HEK293T (cell line): ENCODE measurements around the gene ANKK1.

Experiments used
- CTCF ChIA-PET: fragments of 350-600 bp; formaldehyde crosslinking; extraction: SDS; loops from one replicate; lab custom pipeline; 2021; ENCODE audit warnings: antibody characterized with exemption, inconsistent platforms; lab: Yijun Ruan, JAX
- POLR2A ChIA-PET: fragments of 350-600 bp; formaldehyde crosslinking; extraction: SDS; loops from one replicate; lab custom pipeline; 2020; ENCODE audit warnings: antibody characterized with exemption, inconsistent platforms; lab: Yijun Ruan, JAX
- DNase-seq: peaks from one replicate; pipeline ENCODE4 v3.0.0; 2012; ENCODE audit warnings: mixed read lengths; ENCODE audit errors: extremely low spot score
- ARNT ChIP-seq: fragments of 450-650 bp; IDR thresholded peaks from 2 replicates; pipeline ENCODE4 v1.6.1; 2017; ENCODE audit warnings: mild to moderate bottlenecking
- BHLHE40 ChIP-seq: fragments of 450-650 bp; IDR thresholded peaks from 2 replicates; pipeline ENCODE4 v1.6.1; 2016; ENCODE audit warnings: mild to moderate bottlenecking, moderate library complexity, borderline replicate concordance
- CTBP1 ChIP-seq: fragments of 450-650 bp; IDR thresholded peaks from 2 replicates; pipeline ENCODE4 v1.6.1; 2016; ENCODE audit warnings: borderline replicate concordance
- ELF4 ChIP-seq: fragments of 450-650 bp; IDR thresholded peaks from 2 replicates; pipeline ENCODE4 v1.6.1; 2017; ENCODE audit warnings: antibody characterized with exemption
- FOXA1 ChIP-seq: fragments of 450-650 bp; IDR thresholded peaks from 2 replicates; pipeline ENCODE4 v1.6.1; 2016; ENCODE audit warnings: mild to moderate bottlenecking
- FOXK2 ChIP-seq: fragments of 450-650 bp; IDR thresholded peaks from 2 replicates; pipeline ENCODE4 v1.6.1; 2016; ENCODE audit warnings: mild to moderate bottlenecking
- FOXM1 ChIP-seq: fragments of 450-650 bp; IDR thresholded peaks from 2 replicates; pipeline ENCODE4 v1.6.1; 2017; ENCODE audit warnings: mild to moderate bottlenecking, borderline replicate concordance
- HDGF ChIP-seq: fragments of 450-650 bp; IDR thresholded peaks from 2 replicates; pipeline ENCODE4 v1.6.1; 2017; ENCODE audit warnings: antibody characterized with exemption, borderline replicate concordance
- L3MBTL2 ChIP-seq: fragments of 450-650 bp; conservative IDR thresholded peaks from 2 replicates; pipeline ENCODE4 v1.6.1; 2016; ENCODE audit warnings: mild to moderate bottlenecking
- LEF1 ChIP-seq: fragments of 450-650 bp; IDR thresholded peaks from 2 replicates; pipeline ENCODE4 v1.6.1; 2017; ENCODE audit warnings: mild to moderate bottlenecking, borderline replicate concordance
- NFRKB ChIP-seq: fragments of 450-650 bp; IDR thresholded peaks from 2 replicates; pipeline ENCODE4 v1.6.1; 2016; ENCODE audit warnings: mild to moderate bottlenecking, moderate library complexity
- PKNOX1 ChIP-seq: fragments of 450-650 bp; IDR thresholded peaks from 2 replicates; pipeline ENCODE4 v1.6.1; 2016
- SP1 ChIP-seq: fragments of 450-650 bp; IDR thresholded peaks from 2 replicates; pipeline ENCODE4 v1.6.1; 2017
- SUZ12 ChIP-seq: fragments of 450-650 bp; IDR thresholded peaks from 2 replicates; pipeline ENCODE4 v1.6.1; 2016; ENCODE audit warnings: mild to moderate bottlenecking
- TARDBP ChIP-seq: fragments of 450-650 bp; IDR thresholded peaks from 2 replicates; pipeline ENCODE4 v1.6.1; 2016
- ZNF384 ChIP-seq: fragments of 450-650 bp; IDR thresholded peaks from 2 replicates; pipeline ENCODE4 v1.6.1; 2016

The ANKK1 gene

GRCh38 chr11:113365895-113366294, 21.7 kb upstream of the ANKK1 start:
- TF ChIP-seq PKNOX1 (no peak), SUZ12 (no peak), L3MBTL2 (no peak)
- no peak for DNase-seq
- POLR2A ChIA-PET = no interaction called here
- CTCF ChIA-PET = no interaction called here

GRCh38 chr11:113369411-113369810, 18.2 kb upstream of the ANKK1 start:
- POLR2A ChIA-PET = no interaction called here
- TF ChIP-seq SP1 = no peak
- no peak for TF ChIP-seq LEF1
- TF ChIP-seq BHLHE40 = no peak
- DNase-seq = no peak
- CTCF ChIA-PET = no interaction called here

GRCh38 chr11:113370634-113371033, 16.9 kb upstream of the ANKK1 start:
- CTCF ChIA-PET = no interaction called here
- TF ChIP-seq ARNT (no peak), FOXK2 (no peak), SUZ12 (no peak), FOXM1 (no peak), SP1 (no peak), CTBP1 (no peak), ZNF384 (no peak), L3MBTL2 (no peak)
- POLR2A ChIA-PET = no interaction called here
- no peak for DNase-seq

GRCh38 chr11:113372309-113372708, 15.3 kb upstream of the ANKK1 start:
- ChIA-PET CTCF (no interaction called here), POLR2A (no interaction called here)
- TF ChIP-seq ARNT (no peak), HDGF (no peak), LEF1 (no peak), FOXK2 (no peak), L3MBTL2 (no peak), BHLHE40 (no peak), PKNOX1 (no peak), NFRKB (no peak), FOXA1 (no peak), CTBP1 (no peak), ZNF384 (no peak), FOXM1 (no peak), ELF4 (no peak), SUZ12 (no peak), TARDBP (no peak), SP1 (no peak)
- DNase-seq = no peak

GRCh38 chr11:113373306-113373705, 14.3 kb upstream of the ANKK1 start:
- TF ChIP-seq SUZ12 (no peak), SP1 (no peak), CTBP1 (no peak), ELF4 (no peak)
- POLR2A ChIA-PET = no interaction called here
- DNase-seq = no peak
- CTCF ChIA-PET = interaction anchor here (0.8 kb wide), 1 partner anchor 57 kb away, joined by 3 read pairs; no protein-coding TSS in a partner anchor

- DNase-seq = no peak
- ChIA-PET CTCF (interaction anchor here (0.8 kb wide), 1 partner anchor 57 kb away, joined by 3 read pairs; no protein-coding TSS in a partner anchor), POLR2A (no interaction called here)
- TF ChIP-seq HDGF (no peak), ELF4 (no peak), PKNOX1 (no peak), SP1 (no peak)
Measured at GRCh38 chr11:113373981-113374560, 13.5 kb upstream of the ANKK1 start.

- DNase-seq = no peak
- POLR2A ChIA-PET = no interaction called here
- TF ChIP-seq TARDBP = no peak
- no peak for TF ChIP-seq L3MBTL2
- CTCF ChIA-PET = no interaction called here
Measured at GRCh38 chr11:113375402-113375801, 12.2 kb upstream of the ANKK1 start.

- DNase-seq = no peak
- CTCF ChIA-PET = interaction anchor here (0.6 kb wide), 1 partner anchor 165 kb away, joined by 3 read pairs; no protein-coding TSS in a partner anchor
- TF ChIP-seq L3MBTL2 (no peak), FOXM1 (no peak), ELF4 (no peak), FOXK2 (no peak), PKNOX1 (no peak), ARNT (no peak), LEF1 (no peak), HDGF (no peak), FOXA1 (no peak), BHLHE40 (no peak), CTBP1 (no peak)
- POLR2A ChIA-PET = no interaction called here
Measured at GRCh38 chr11:113376156-113376555, 11.4 kb upstream of the ANKK1 start.
